HG03175 (cell line): ENCODE measurements around the gene POU2AF2.
"Not testable (repeated sequence)": the region's sequence is repeated elsewhere in the genome, so short reads cannot be mapped to it uniquely, and the experiment has no call there.

Experiments
- ATAC-seq: cut with Tn5 transposase; IDR thresholded peaks from one replicate; pipeline ENCODE4 v1.9.1; 2021; ENCODE audit warnings: mild to moderate bottlenecking, moderate library complexity; ENCODE audit not compliant: unreplicated experiment

POU2AF2 gene

DNA sequence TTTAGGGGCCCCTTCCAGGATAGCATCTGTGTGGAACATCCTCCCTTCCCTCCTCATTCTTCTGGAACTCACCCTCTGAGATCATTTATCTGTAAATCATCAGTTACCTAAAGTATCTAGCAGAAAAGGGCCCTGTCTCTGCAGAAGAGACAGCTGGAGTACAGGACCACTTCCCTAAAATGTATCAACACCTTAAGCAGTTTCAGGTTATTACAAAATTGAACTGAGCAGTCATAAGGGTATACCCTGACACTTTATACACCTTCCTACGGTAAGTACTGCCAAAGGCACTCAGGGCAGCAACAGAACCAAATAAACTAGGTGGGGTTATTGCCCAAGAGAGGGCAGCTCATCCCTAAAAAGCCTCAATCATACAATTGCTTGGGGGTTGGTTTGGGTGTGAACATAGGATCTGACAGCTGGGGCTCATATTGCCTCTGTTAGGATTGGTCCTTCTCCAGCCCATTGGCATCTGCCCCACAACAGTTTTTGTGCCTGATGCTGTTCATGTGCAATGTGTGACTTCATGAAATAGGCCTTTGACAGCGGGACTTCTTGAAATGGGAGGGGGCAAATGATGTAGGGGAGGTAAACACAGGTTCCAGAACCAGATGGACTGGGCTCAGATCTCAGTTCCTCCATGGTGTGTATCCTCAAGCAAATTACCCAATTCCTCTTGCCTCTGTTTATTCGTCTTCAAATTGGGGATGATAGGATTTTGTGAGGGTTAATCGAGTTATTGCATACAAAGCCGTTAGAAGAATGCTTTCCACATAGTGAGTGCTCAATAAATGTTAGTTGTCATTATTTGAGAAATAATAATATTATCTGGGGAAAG is 55.7 kb downstream of the POU2AF2 start:
- no peak for ATAC-seq

DNA sequence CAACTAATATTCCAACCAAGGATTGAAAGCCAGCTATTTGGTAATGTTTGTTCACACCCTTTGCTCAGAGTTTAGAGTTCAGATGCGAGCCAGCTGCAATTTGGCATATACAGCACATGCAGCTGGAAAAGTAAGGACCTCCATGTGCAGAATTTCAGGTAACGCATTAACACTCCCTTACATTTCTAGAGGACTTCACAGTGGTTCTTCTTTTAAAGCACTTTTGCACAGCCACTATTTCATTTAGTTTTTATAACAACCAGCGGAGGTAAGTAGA is 56.3 kb downstream of the POU2AF2 start:
- no peak for ATAC-seq

- ATAC-seq: no peak
Measured at GRCh38 chr11:111302298-111302697, 56.8 kb downstream of the POU2AF2 start.

GRCh38 chr11:111303461-111303860 is 57.9 kb downstream of the POU2AF2 start:
- no peak for ATAC-seq

- no peak for ATAC-seq
Measured at GRCh38 chr11:111305162-111305802, 59.8 kb downstream of the POU2AF2 start.

DNA sequence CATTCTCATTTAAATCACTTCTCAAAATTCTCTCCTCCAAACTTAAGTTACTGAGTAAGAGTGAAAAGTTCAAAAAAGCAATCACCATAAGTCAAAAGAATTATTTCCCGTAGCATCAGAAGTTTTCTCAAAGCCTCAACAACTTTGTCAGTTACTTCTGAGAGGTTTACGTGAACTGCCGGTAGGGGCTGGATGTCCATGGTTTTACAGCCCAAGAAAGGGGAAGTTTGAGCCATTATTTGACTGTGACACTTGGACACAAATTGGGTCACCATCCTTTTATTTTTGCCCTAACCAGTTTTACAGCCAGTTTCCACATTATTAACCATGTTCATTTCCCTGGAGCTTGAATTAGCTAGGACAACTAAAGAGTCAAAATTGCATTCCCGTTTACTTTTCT is 60.4 kb downstream of the POU2AF2 start:
- ATAC-seq: no peak

DNA sequence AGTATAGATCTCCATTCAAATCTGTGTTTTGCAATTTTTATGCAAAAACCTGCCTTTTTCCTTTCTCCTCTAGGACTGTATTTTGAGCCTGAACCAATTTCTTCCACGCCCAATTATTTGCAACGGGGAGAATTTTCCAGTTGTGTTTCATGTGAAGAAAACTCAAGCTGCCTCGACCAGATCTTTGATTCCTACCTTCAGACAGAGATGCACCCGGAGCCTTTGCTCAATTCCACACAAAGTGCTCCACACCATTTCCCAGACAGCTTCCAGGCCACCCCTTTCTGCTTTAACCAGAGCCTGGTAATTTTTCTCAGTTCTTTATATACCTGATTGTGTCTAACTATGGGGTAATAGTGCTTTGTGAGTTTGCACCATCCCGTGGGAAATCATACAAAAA is 60.8 kb downstream of the POU2AF2 start:
- no peak for ATAC-seq

DNA sequence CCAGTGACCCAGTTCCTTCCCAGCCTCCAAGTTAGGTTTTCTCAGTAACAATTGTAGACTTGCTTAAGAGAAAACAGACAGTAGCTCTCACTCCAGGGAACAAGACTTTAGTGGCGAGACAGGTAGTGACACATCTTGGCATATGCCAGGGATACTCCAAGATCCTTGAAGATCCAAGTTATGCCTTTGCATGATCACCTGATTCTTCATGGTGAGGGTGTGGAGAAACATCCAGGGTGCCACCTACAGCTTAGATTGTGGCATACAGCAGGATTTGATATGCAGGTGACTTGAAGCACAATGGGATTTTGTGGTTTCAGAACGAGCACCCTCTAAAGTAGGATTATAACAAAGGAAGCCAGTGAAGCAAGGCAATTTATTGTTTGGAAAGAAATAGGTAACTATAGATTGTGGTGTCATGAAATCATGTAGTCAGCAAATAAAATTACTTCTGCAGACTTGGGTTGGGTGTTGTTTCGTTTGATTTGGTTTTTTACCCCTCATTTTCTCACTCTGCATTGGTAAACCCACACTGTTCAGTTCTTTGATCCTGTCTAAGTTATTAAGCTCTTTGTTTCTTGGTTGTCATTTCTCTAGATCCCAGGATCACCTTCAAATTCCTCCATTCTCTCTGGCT is 62.1 kb downstream of the POU2AF2 start:
- no peak for ATAC-seq

GRCh38 chr11:111308140-111308539 is 62.6 kb downstream of the POU2AF2 start:
- ATAC-seq: no peak

DNA sequence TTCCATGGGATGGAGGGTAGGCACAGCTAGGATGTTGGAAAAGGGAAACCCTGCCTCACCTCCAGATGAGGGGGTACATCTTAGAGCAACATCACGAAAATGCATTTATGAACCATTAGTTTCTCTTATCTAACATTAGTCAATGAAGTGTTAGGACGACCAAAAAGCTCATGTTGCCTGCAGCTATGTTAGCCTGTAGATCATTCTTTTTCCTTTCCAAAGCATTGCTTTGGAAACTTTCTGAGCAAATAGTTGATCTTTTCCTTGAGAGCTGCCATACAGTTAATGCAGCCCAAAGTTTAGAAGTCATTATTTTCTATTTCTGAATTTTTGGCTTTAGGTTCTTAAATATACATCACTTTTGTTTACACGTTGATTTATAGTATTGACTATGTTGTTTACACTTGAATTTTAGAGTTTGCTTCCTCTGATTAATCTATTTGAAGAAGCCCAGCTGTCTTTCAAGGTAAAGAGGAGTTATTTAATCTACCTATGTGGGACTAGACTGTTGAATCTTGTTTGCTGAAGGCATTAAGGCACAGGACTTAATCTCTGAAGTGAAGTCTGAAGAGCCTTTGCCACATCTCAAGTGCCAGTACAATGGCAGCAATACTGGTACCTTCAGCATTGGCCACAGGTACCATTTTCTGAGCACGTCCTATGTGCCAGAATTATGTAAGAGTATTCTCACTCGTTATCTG is 63.8 kb downstream of the POU2AF2 start:
- no peak for ATAC-seq

GRCh38 chr11:111310088-111310487 is 64.6 kb downstream of the POU2AF2 start:
- no peak for ATAC-seq

DNA sequence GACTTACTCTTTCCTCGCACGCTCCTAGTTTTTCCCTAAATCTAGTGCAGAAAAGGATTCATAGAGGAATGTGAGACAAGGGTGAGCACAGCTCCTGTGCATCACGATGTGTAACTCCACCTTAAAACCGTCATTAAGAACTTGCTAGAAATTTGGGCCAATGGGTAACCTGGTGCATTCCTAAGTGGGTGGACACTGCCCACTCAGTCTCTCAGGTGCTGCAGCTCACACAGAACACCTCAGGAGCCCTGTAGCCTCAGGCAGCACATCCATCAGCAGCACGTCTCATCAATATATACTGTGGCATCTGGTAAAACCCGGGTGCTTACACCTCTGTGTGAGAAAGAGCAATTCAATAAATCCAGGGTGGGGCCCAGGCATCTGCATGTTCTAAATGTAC is 65.2 kb downstream of the POU2AF2 start:
- ATAC-seq: no peak

DNA sequence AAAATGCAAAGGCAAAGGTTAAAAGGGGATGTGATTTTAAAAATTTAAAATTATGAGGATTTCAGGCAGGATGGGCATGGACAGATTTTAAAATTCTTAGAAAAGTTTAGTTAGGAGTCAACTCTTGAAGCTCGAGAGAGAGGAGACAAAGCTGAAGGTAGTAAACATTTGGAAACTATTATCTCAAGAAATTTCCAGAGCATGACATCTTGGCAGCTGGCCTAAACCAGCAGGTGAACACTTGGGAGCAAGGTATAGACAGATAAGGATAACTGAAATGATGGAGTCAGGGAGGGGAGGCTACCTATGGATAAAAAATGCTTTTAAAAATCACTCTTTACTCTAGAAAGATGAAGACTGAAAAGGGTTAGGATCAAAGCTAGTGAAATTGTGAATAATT is 66.6 kb downstream of the POU2AF2 start:
- no peak for ATAC-seq

DNA sequence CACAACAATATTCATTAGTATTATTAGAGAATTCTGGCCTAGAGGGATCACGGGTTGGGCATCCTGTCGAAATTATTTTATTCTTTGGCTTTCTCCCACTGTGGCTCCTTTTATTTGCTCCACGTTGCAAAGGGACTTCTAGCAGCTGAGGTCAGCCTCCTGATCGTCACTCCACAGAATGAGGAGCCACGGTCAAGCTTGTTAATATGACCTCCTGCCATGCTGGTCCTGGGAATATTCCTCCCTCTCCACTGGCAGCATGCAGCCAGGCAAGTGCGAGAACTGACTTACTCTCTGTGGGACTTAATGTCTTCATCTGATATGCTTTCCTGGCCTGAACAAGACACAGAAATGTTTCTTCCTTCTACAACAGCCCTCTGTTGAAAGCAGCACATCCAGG is 73.8 kb downstream of the POU2AF2 start:
- ATAC-seq: no peak

DNA sequence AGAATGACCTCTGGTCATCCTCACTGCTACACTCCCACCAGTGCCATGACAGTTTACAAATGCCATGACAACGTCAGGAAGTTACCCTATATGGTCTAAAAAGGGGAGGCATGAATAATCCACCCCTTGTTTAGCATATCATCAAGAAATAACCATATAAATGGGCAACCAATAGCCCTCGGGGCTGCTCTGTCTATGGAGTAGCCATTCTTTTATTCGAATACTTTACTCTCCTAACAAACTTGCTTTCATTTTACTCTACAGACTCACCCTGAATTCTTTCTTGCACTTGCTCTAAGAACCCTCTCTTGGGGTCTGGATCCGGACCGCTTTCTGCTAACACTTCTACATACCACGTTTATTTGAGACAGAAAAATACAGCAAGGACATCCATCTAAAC is 74.7 kb downstream of the POU2AF2 start:
- ATAC-seq: not testable (repeated sequence)

GRCh38 chr11:111320728-111321568 is 75.4 kb downstream of the POU2AF2 start:
- ATAC-seq: no peak

- no peak for ATAC-seq
Measured at GRCh38 chr11:111322534-111322933, 77.0 kb downstream of the POU2AF2 start.

DNA sequence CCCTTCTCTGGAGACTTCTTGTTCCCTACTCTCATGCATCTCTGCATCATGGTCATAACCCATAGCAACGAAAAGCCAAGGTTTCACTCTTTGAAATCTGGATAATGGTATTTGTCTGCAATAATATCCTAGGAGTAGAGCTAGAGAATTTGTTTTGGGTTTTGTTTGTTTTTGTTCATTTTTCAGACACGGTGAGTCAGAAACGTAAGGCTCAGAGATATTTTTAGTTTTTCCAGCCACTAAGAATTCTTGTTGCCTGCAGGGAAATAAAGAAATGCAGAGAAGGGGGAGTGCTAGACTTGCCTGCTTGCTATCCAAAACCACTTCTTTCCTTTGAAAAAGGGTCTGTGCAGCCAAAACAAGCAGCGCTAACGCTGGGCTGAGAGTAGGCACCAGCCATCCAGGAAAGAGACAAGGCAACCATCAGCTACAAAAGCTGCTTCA is 78.8 kb downstream of the POU2AF2 start:
- no peak for ATAC-seq

DNA sequence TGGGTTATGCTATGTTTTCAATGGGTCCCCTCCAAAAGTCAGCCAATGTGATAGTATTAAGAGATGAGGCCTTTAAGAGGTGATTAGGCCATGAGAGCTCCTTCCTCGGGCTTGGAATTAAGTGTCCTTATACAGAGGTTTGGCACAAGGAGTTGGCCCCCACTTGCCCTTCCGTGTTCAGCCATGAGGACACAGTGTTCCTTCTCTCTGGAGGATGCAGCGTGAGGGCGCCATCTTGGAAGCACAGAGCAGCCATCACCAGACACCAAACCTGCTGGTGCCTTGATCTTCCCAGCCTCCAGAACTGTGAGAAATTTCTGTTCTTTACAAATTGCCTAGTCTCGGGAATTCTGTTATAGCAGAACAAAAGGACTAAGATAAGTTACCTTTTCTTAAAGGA is 79.7 kb downstream of the POU2AF2 start:
- no peak for ATAC-seq

GRCh38 chr11:111326824-111327223 is 81.3 kb downstream of the POU2AF2 start:
- ATAC-seq: no peak
